GM21447 (cell line): ENCODE measurements around the gene TRIM9.

Experiments used
- ATAC-seq: cut with Tn5 transposase; IDR thresholded peaks from one replicate; pipeline ENCODE4 v1.9.1; 2021; ENCODE audit not compliant: unreplicated experiment

The TRIM9 gene

DNA sequence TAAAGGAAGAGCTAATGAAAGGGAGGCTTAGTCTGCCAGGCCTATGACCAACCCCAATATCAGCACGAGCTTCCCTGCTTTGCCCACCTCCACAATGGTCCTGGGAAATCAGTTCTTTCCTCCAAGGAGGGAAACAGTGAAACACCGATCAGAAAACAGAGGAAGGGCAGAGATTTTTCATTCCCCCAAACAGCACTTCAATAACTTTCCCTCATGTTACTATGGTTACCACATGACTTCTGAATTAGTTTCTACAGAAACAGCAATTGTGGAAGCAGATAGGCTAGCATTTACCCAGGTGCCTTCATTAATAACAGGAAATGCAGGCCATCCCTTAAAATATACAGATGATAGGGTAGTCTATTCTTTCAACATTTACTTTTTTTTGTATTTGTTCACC is 35.9 kb downstream of the TRIM9 start:
- ATAC-seq = no peak

DNA sequence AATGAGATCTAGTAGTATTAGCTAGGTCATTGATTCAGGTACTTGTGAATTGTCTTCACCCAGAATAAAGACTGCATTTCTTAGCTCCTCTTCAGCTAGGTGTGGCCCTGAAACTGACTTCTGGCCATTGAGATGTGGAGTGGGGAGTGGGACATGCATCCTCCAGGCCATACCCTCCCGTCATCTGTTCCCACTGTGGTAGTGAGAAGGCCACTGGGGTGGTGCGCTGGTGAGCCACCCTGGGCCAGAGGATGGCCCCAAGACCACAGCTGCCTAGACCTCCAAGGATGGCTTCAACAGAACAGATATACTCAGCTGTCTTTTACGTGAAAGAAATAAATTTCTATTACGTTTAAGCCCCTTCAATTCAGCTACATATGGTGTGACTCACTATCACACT is 36.5 kb downstream of the TRIM9 start:
- ATAC-seq = no peak

DNA sequence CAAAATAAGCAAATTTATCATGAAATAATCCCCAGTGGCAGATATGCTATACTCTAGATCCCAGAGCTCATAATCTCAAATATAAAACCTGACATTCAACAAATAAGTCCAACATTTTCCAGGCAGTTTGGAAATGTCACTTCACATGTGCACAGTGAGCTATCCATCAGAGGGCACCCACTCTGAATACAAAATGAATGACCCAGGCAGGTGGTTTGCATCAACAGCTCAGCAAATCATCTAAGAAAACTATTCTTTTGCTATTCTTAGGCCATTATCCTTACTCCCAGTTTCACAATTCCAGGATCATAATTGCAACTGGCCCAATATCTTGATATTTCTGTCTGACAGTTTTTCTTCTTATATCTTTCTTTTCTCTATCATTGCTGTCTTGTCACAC is 38.5 kb downstream of the TRIM9 start:
- no peak for ATAC-seq

DNA sequence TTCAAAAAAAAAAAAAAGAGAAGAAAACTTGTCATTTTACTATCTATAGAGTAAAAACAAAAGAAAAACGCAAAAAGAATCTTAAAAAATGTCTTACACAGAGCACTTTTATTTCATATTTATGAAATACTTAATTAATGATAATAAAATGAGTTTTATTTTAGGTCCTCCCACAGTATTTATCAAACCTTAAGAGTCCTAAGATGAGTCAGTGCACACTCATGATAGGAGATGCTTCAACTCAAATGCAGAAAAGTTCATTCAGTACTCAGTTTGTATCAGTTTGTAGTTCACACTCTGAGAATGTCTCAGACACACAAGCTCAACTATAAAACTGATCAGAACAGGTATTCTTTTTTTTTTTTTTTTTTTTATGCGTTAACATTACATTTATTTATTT is 41.7 kb downstream of the TRIM9 start:
- ATAC-seq = no peak

DNA sequence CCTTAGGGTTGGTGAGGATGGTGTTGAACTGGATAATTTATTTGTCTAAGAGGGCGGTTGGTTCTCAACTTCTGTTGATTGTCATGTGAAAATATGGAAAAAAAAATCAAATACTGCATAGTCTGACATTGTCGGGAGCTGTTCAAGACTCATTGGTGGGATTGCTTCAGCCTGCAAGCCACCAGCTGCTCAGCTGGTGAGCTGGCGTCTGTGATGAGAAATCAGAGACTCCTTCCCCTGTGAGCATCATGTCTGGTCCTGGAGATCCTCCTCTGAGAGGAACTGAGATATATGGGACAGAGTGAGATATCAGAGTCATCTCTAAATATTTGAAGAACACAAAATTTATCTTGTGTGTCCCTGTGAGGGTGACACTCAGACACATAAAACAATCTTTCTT is 49.9 kb downstream of the TRIM9 start:
- ATAC-seq = no peak

DNA sequence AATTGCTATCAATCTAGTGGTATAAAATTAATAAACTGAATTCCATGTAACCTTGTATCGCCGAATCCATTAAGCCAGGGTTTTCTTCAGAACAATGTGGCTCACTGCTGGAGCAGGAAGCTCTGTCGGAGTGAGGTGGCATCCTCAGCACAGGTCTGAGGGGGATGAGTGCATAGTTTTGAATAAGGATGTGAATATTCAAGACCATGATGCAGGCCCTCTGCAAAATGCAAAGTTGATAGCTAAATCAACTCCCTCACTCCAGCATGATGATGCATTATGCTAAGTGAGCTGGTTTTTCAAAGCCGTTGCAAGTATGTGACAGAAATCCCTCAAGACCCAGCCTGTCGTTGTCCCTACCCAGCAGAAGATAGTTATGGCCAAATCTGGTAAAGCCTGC is 53.0 kb downstream of the TRIM9 start:
- ATAC-seq = no peak

DNA sequence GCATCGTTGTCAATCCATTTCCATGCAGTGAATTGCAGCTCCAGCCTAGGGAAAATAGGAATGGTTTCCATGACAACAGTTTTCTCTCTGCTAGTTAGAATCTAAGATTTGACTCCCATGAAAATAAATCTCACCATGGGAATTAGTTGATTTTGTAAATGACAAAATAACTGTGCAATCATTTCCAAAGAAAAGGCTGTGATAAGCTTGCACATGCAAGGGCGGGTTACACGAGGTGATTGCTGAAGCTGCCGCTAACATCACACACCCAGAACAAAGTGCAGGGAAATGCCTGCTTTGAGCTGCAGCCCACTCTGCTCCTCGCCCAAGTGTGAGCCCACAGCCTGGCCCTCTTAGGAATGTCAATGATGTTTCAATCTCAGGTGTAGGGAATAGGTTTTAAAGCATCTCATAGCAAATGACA is 53.8 kb downstream of the TRIM9 start:
- ATAC-seq = no peak

DNA sequence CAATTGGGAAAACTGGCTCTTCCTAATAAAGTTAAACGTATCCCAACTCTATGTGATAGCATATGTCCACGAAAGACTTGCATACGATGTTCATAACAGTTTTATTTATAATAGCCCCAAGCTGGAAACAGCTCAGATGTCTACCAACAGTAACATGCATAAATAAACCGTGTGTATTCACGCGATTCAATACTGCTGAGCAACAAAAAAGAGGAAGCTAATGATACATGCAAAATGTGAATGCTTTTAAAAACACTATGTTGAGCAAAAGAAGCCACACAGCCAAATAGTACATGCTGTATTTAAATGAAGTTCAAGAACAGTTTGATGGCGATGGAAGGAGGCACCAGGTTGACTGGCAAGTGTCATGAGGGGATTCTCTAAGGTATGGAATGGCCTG is 55.7 kb downstream of the TRIM9 start:
- ATAC-seq = no peak

DNA sequence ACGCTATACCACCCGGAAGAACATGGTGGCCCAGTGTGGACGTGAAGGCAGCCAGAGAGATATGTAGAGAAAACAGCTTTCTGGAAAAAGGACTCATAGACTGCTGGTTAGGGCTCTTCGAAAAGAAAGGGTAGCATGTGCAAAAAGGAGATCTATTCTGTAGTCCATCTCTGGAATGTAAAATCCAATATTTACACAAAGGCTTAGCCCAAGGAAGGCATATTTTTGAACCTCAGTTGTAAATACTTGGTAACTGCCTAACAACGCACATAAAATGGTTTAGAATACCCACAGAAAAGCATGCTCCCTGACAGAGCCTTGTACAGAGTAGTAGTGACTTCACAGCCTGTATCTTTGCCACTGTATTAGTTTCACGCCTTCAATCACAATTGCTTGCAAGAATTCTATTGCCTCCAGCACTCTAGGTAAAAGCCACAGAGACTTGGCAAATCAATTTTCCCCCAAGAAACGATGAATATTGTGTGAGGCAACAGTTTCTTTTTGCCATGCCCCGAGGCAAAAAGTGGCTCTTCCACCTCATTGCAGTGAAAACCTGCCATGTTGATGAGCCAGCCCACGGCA is 59.2 kb downstream of the TRIM9 start:
- no peak for ATAC-seq

DNA sequence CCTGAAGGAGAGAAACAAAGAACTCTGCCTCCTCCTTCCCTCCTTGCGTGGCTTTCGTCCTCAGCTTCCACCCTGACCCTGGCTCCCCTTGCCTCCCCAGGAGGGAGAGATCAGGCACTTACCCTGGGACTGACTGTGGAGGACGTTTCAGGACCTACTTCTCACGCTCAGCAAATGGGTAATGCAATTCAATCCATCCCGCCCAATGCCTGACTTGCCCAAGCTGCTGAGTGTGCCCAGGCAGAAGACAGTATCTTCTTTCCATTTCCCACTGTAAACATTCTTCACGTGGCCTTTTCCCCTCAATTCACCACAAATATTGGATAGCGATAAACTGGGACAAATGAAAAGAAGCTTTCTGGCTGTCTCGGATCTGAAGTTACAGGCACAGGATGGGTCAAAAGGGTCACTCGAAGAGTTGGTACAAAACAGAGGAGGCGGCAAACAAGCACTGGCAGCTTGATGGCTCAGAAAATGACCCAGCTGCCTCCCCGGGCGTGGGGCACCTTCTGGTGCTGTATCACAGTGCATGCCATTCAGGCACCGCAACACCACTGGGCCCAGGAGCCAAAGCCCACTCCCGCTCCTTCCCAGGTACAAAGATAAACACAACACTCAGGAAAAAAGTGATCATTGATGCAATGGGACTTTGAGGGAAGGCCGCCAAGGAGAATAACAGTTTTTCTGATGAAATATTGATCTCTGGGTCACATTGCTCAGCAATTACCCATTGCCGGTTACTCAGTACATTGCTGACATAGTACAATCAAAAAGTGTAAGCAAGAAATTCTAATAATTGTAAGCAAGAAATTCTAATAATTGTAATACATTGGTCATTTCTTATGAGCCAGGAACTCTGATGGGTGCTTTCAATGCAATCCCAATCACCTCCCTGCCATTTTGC is 65.8 kb downstream of the TRIM9 start:
- ATAC-seq = no peak

DNA sequence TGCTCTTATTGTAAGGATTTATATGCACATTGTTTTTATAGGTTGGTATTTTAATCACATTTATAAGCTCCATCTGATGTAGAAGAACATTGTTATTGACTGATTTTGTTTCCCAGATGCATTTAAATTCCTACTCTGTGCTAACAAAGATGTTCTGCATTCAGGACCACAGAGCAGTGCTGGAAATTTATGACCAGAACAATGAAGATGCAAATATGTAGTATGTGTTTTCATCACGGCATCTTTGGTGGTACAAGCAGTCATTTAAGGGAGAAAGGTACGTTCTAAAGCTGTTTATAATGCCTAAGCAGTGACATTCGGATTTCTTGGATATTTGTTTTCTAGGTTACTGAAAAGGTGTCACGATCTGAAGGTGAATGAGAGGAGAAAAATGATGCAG is 66.5 kb downstream of the TRIM9 start:
- no peak for ATAC-seq

DNA sequence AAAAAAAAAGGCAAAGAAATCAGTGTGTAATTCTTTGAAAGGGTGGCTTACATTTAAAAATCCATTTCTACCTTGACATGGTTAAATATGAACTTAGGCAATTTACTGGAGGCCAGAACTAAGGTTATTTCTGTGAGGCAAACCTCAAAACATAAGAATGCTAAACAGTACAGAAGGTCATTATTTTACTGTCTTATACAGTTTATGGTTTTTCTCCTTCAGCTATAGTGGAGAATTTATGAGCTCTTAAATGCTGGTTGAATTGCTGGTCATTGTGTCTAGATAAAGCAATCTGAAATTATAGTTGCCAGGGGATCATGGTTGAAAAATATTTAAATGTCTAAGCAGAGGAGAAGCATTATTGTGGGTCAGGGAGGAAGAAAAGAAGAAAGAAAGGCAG is 70.5 kb downstream of the TRIM9 start:
- ATAC-seq = no peak

DNA sequence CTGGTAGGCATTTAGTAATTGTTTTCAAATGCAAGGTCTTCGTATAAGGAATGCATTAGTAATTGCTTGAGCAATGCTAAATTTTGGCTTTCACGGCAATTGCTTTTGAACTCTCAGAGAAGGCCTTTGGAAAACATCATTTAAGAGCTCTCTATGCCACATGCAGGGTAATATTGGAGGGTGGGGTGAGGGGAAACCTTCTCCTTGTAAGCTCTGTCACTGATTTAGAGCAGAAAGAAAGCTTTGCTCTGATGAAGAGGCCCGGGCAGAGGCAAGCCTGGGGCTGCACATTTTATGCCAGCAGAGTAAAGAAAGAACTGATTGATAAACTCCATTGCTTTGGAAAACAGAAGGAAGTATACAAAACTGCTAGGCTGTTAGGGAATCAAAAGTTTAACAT is 70.9 kb downstream of the TRIM9 start:
- no peak for ATAC-seq

DNA sequence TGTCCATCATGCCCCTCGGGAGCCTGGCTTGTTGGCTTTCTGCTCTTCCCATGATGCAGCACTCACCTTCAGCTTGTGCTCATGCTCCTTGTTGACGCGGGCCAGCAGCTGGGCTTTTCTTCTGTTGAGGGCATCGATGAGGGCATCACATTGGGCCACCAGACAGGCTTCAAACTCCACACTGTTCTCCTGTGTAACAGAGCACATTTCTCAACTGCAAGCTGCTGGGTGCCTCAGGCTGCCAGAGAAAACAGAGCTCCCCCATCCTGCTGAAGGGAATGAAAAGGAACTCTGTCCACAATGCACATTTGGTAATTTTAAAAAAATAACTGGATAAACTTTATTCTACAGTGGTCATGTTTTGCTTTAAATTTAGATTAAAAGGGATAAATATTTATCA is 72.1 kb downstream of the TRIM9 start:
- ATAC-seq = no peak

DNA sequence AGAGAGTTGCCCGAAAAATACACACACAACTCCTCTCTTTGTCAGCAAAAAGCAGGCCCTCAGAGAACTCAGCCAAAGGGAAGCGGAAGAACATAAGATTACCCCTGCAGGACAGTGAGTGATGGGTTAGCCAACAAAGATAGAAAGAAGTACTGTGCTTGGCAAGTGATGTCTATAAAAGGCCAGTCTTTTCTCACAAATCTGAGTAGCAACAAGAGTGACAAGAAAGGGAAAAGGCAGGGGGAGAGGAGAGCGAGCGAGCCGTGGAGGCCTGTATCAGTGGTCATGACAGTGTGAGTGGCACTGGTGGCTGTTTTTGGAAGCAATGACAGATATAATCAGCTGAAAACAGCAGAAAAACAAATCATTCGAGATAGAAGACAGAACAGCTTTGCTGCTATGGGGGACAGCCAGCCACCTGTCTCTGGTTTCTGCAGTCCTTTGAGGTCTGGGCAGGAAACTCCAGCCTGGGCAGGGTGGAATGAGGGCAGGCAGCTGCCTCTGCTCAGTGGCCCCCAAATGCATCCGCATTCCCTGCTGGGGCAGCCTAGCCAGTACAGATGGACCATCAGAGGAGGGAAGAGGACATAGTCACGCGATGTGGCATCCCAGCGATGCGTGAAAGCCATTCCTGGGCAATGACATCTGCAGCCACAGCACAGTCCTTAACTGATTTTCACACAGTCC is 74.7 kb downstream of the TRIM9 start:
- no peak for ATAC-seq

DNA sequence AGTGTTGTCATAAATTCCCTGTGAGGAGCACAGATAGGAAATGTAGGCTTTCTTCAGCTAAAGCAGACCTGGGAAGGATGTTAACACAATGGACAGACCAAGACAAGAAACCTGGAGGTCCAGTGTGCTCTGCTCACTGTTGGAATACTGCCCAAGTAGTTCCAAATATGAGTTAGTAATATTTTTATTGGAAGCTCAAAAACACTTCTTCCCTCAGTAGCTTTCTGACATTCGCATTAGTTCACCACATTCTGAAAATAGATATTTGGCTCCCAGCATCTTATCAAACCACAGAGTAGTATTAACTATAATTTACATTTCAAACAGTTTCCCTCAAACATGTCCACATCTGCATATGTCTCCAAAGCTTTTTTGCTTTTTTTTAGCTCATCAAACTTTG is 75.8 kb downstream of the TRIM9 start:
- ATAC-seq = no peak

DNA sequence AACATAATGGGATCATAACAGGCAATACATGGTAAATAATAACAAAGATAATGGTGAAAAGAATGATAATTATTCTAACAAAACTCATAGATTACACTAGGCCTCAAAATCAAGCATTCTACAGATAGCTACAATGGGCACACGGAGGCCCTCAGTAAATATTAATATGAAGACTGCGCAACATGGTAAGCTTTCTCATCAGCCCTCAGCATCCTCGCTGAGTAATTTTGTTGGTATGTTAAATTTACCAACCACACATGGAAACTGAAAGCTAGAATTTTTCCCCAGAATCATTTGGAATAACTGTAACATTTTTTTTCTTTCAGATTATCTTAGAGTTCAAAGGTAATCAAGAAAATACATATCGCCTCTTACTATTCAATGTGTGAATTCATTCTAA is 76.4 kb downstream of the TRIM9 start:
- no peak for ATAC-seq

DNA sequence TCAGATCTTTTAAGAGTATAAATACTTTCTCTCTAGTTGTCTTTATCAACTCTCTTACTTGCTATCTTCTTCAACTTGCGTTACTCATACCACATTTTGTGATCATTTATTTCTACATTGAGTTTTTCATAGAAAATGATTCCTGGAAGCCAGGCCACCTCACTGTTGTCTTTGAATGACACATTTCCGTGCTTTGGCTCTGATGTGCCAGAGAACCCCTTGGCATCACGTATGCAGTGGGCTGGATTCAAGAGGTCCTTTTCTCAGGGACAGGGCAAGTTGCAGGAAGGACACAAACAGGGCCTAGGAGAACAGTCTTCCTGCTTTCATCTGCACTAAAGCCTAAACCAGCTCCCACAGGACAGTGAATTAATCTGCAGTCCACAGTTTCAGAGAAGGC is 80.3 kb downstream of the TRIM9 start:
- no peak for ATAC-seq

DNA sequence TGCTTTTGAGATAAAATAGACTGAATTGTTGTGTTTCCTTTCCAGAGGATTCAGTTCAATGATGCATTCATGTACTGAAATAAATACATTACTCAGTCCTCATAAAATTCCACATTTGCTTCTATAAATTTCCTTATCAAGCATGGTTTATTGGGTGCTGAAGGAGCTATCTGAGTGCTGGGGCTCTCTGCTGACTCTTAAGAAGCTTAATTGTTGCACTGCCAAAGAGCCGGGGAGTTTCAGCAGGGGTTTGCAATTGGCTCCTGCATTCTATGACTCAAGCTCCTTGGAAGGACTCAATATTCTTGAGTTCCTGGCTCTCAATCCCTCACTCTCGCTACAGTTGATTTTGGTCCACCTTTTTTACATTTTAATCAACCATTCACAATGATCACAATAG is 80.8 kb downstream of the TRIM9 start:
- ATAC-seq = no peak

DNA sequence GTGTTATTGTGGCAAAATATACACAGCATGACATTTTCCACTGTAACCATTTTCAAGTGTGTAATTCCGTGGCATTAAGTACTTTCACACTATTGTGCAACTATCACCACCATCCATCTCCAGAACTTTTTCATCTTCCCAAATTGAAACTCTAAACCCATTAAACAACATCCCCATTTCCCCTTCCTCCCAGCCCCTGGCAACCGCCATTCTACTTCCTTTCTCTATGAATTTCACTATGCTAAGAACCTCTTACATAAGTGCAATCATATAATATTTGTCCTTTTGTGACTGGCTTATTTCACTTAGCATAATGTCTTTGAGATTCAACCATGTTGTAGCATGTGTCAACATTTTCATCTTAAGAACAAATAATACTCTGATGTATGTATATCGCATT is 82.8 kb downstream of the TRIM9 start:
- no peak for ATAC-seq

DNA sequence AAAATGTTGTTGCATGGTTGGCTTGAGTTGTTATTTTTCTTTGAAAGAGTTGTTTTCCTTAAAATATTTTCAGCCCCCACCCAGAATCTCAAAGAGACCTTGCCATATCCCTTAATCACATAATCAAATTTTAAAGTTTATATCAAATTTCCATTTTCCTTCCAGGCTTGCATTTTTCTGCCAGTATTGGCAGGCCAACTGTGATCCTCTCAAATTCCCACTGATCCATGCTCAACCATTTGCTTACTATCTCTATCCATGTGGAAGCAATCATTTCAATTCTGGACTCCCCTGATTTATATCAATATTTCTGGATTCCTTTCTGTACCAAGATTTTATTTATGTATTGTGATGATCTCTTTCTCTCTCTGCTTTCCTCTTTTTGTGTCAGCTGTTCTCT is 86.5 kb downstream of the TRIM9 start:
- no peak for ATAC-seq

DNA sequence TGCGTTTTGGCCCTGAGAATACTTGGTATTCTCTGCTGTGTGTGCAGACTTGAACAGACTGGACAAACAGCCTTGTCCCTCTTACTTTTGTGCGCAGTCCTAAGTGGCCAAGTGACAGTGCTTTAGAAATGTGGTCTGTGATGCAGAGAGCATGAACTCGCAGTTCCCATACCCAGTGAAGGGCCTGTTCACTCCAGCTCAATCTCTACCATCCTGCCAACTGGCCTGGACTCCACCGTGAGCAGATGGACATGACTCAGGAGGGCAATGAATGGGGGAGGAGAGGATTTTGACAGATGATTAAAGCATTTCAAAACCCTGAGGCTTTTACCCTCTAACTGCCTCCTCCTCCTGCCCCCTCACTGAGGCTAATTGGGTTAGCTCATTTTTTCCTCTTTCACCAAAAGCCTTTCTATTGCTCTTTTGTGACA is 88.1 kb downstream of the TRIM9 start:
- ATAC-seq = no peak
